WI38 (cell line): ENCODE results near the gene KCNJ5.

ENCODE experiments used
- H3K4me3 ChIP-seq: 2 replicates; pipeline ENCODE4 v1.5.1; 2011; ENCODE audit warnings: low read depth, mild to moderate bottlenecking, control low read depth, low read length
- CTCF ChIP-seq: IDR thresholded peaks from 2 replicates; pipeline ENCODE4 v1.5.1; 2012; ENCODE audit warnings: low read depth, mild to moderate bottlenecking, control low read depth, low read length

Gene KCNJ5

GRCh38 chr11:128879817-128880216, 11.3 kb upstream of the KCNJ5 start:
- no peak overlapping the region for H3K4me3 ChIP-seq
- TF ChIP-seq CTCF: no peak

GRCh38 chr11:128881221-128881620, 9.9 kb upstream of the KCNJ5 start:
- no peak for TF ChIP-seq CTCF
- H3K4me3 ChIP-seq: no peak overlapping the region

- no peak for TF ChIP-seq CTCF
- no peak overlapping the region for H3K4me3 ChIP-seq
Measured at GRCh38 chr11:128882451-128882850, 8.7 kb upstream of the KCNJ5 start.

GRCh38 chr11:128884054-128884453, 7.1 kb upstream of the KCNJ5 start:
- TF ChIP-seq CTCF: no peak
- no peak overlapping the region for H3K4me3 ChIP-seq

- peak; percentile 59 for TF ChIP-seq CTCF
- H3K4me3 ChIP-seq: no peak overlapping the region
Measured at GRCh38 chr11:128884703-128885338, 6.3 kb upstream of the KCNJ5 start.

- TF ChIP-seq CTCF: 0 out of 2 replicates have a peak, but pooled peaks have one; percentile 10
- no peak overlapping the region for H3K4me3 ChIP-seq
Measured at GRCh38 chr11:128886406-128887124, 4.6 kb upstream of the KCNJ5 start.
